ENCODE results near the gene CHRNA7.

CHRNA7 gene

DNA sequence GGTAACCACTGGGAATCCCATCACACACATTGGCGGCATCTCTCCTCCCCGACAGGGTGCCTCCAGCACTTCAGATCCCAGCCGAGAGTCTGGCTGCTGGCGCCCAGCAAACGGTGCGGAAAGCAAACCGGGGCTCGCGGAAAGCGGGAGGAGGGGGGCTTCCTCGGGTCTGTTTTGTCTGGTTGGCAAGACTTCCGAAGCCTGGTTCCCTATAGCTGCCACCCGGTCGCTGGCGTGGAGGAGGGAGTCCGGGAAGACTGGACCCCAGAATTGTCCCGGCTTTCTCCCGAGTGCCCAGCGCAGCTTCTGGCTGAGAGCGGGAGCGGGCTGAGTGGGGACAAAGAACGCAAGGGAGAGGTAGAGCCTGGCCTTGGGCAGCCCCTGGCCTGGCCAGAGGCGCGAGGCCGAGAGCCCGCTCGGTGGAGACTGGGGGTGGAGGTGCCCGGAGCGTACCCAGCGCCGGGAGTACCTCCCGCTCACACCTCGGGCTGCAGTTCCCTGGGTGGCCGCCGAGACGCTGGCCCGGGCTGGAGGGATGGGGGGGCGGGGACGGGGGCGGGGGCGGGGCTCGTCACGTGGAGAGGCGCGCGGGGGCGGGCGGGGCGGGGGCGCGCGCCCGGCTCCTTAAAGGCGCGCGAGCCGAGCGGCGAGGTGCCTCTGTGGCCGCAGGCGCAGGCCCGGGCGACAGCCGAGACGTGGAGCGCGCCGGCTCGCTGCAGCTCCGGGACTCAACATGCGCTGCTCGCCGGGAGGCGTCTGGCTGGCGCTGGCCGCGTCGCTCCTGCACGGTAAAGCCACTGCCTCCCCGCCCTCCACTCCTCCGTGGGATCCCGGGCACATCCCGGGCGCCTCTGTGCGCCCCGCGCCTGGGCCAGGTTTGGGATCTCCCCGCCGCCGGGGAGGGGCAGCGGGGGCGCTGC lies at the start of gene CHRNA7:
TSS of gene CHRNA7 (plus strand) at position 654 of the 920 bp plus-strand sequence. CDS start at position 734, 80 bp downstream.
- no peak for DNase-seq (ENCODE audit: low read depth)

DNA sequence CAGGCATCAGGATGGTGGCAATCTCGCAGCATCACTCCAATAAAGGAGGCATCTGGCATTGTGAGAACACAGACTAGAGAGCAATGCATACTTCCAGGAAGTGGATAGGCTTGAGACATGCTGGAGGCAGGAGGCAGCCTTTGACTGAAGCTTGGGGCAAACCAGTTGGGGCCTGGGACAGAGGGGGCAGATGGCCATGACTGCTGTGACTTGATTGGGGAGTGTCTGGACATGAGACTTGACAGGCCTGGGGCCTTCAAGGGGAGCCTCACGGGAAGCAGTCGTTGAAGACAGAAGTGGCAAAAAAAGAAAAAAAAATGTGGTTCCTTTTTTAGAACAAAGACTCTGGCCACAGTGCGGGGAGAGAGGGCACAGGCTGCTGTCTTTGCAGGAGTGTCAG lies 44.7 kb upstream of the CHRNA7 start:
- DNase-seq (ENCODE audit: low read depth), result no peak

- DNase-seq (ENCODE audit: low read depth), result no peak
Measured at GRCh38 chr15:31993062-31993461, 37.3 kb upstream of the CHRNA7 start.

DNA sequence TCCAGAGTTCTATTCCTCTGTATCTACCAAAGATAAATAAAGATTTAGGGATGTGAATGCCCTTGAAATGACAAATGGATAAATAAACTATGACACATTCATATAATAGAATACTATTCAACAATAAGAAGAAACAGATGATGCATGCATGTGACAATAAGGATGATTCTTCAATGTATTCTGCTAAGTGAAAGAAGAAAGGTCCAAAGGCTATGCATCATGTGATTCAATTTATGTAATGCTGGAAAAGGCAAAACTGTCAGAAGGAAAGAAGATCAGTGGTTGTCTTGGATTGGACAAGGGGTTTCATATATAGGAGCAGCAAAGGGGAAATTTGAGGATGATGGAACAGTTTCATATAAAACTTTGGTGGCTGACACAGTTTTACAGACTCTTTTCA lies 32.6 kb upstream of the CHRNA7 start:
- DNase-seq (ENCODE audit: low read depth), result no peak

- no peak for DNase-seq (ENCODE audit: low read depth)
Measured at GRCh38 chr15:32003558-32003957, 26.8 kb upstream of the CHRNA7 start.

DNA sequence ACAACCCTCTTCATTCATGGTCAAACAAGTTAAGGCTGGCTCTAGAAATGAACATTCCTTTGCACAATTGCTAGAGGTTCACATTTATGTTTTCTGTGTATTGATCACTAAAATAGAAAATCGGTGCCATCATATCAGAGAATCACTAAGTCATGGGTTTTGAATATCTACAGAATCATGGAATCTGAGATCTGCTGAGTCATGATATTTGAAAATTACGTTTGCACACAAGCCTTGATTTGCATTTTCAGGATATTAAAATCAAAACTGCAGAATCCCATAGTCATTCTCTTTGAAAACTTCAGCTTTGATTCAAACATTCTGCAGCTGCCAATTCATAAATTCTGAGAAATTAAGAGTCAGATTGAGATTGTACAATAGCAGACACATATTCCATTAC lies 26.1 kb upstream of the CHRNA7 start:
- no peak for DNase-seq (ENCODE audit: low read depth)

DNA sequence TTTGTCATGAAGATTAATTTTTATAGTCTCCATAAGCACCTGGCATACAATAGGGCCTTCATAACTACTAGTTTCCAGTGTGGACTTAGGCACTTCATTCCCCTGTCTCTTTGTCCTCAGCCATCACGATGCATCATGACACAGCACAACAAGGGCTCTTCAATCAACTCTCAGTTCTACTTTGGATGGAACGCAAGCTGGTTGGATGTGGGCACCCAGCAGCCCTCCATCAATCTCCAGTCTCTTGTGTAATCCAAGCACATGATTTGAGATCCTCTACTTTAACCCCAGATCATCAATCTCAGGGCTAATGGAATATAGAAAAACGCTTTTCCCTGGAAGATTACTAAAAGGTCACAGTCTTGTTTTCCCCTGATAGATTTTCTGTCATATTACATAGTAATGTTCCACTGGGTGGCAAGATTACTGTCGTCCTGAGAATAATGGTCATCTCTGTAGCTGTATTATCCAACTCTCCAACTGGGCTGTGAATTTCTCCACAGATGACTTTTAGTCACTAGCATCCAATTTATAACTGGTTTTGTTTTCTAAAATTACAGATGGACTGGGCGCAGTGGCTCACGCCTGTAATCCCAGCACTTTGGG lies 22.9 kb upstream of the CHRNA7 start:
- DNase-seq (ENCODE audit: low read depth), result no peak

- DNase-seq (ENCODE audit: low read depth), result no peak
Measured at GRCh38 chr15:32014953-32015352, 15.4 kb upstream of the CHRNA7 start.

DNA sequence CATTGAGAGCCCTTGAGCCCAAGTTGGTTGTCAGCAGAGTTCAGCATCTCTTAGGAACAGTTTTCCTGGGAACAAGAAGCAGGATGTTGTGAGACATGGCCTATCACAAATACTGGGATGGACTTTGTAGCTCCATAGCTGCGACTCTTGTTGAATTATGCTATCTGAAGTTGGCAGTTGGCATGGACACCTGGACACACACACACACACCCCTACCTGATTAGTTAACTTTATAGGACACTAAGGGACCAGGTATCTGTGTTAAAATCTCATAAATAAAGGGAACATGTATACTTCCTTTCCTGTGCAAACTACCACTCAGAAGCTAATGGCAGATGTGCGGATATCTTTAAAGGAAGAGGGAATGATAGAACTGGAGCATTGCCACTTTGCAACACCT lies 10.2 kb upstream of the CHRNA7 start:
- DNase-seq (ENCODE audit: low read depth), result no peak

- DNase-seq (ENCODE audit: low read depth), result no peak
Measured at GRCh38 chr15:32028921-32029320, 1.4 kb upstream of the CHRNA7 start.

- DNase-seq (ENCODE audit: low read depth), result no peak
Measured at GRCh38 chr15:32029409-32029861, 880 bp upstream of the CHRNA7 start.

DNA sequence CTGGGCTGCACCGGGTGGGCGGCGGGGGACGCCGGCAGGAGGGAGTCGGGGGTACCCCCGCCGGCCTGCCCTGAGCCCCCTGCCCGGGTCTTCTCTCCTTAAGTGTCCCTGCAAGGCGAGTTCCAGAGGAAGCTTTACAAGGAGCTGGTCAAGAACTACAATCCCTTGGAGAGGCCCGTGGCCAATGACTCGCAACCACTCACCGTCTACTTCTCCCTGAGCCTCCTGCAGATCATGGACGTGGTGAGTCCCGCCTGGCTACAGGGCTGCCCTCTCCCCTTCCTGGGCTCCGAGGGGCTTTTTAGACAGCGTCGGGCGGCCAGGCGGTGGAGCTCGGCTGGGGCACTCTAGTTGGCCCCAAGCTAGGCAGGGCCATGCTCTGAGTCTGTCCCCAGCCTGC lies 480 bp downstream of the CHRNA7 start:
- no peak for DNase-seq (ENCODE audit: low read depth)

- no peak for DNase-seq (ENCODE audit: low read depth)
Measured at GRCh38 chr15:32033186-32033890, 3.0 kb downstream of the CHRNA7 start.

DNA sequence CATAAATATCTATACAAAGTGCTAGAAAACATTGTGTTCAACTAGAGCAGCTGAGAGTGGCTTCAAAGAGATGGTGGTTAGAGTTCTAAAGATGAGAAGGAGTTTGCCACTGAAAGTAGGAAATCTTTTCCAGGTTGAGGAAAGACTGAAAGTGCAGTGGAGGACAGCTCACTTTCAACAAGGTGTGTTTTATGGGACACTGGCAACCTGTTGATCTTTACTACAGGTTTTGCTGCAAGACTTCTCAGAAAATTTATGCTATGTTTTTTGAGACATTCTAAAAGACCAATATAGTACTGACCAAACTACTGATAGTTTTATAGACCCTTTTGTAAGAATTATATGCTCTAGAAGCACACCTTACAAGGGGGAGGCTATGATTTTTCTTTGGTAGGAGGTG lies 3.8 kb downstream of the CHRNA7 start:
- DNase-seq (ENCODE audit: low read depth), result no peak

GRCh38 chr15:32035285-32035684 lies 5.0 kb downstream of the CHRNA7 start:
- DNase-seq (ENCODE audit: low read depth), result no peak

DNA sequence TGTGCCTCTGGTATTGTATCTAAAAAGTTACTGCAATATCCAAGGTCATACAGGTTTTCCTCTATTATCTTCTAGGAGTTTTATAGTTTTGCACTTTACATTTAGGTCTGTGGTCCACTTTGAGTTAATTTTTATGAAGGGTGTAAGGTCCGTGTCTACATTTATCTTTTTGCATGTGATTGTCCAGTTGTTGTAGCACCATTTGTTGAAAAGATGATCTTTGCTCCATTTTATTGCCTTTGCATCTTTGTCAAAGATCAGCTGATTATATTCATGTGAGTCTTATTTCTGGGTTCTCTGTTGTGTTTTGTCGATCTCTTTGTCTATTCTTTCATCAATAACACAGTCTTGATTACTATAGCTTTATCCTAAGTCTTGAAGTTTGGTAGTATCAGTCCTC lies 6.7 kb downstream of the CHRNA7 start:
- no peak for DNase-seq (ENCODE audit: low read depth)

DNA sequence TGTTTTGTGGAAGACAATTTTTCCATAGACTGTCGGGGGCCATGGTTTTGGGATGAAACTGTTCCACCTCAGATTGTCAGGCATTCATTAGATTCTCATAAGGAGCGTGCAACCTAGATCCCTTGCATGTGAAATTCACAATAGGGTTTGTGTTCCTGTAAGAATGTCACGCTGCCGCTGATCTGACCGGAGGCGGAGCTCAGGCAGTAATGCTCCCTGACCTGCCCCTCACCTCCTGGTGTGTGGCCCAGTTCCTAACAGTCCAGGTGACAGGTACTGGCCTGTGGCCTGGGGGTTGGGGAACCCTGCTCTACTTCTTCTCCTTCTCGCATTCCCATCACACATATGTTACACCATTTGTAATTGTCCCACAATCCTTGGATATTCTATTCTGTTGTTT lies 11.0 kb downstream of the CHRNA7 start:
- no peak for DNase-seq (ENCODE audit: low read depth)

- no peak for DNase-seq (ENCODE audit: low read depth)
Measured at GRCh38 chr15:32042269-32042972, 12.1 kb downstream of the CHRNA7 start.

GRCh38 chr15:32053719-32054118 lies 23.4 kb downstream of the CHRNA7 start:
- no peak for DNase-seq (ENCODE audit: low read depth)

GRCh38 chr15:32057876-32058425 lies 27.6 kb downstream of the CHRNA7 start:
- DNase-seq (ENCODE audit: low read depth), result no peak

- DNase-seq (ENCODE audit: low read depth), result no peak
Measured at GRCh38 chr15:32060706-32061105, 30.4 kb downstream of the CHRNA7 start.

DNA sequence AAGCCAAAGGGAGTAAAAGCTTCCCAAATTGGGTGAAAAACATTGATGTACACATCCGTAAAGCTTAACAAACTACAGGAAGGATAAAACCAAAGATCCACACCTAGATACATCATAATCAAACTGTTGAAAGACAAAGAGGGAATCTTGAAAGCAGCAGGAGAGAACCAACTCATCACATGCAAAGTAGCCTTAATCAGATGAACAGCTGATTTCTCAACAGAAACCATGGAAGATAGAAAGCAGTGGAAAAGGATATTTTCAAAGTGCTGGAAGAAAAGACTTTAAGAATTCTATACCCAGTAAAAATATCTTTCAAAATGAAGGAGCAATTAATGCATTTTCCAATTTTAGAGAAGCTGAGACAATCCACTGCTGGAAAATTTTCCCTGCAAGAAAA lies 36.8 kb downstream of the CHRNA7 start:
- no peak for DNase-seq (ENCODE audit: low read depth)

Data from non-pigmented ciliary epithelial cell (primary cell).